HCT116 (cell line): ENCODE results near the gene GLDC. TPM values are rescaled to one million over a fixed set of nuclear protein-coding genes. Genes with fewer than 3 reads are reported as not detected.

Source experiments
- ATAC-seq: fragments of 200-7000 bp; cut with Tn5 transposase; 2 replicates; pipeline ENCODE4 v1.9.1; 2020; ENCODE audit warnings: mild to moderate bottlenecking, moderate library complexity
- BruUV-seq: library from RNA; stranded (reverse); fragments of 400-500 nt; replicated peaks from 2 replicates; lab custom pipeline; 2021; lab: Mats Ljungman, UMichigan
- CTCF ChIA-PET: fragments of 300-600 bp; sonication (Branson Sonifier 250); formaldehyde crosslinking; loops from one replicate; lab custom pipeline; 2021; ENCODE audit warnings: antibody characterized with exemption; lab: Charles Lee
- POLR2A ChIA-PET: fragments of 300-600, 350-600 bp; sonication (Branson Sonifier 250); formaldehyde crosslinking; loops from one replicate; lab custom pipeline; 2021; ENCODE audit warnings: antibody characterized with exemption; lab: Charles Lee
- RAD21 ChIA-PET, 2 experiments: fragments of 300-600 bp; sonication (Branson Sonifier 250); formaldehyde crosslinking; loops; one replicate each; lab custom pipeline; 2023; ENCODE audit warnings: low total read pairs in 2 of 2; ENCODE audit not compliant: uncharacterized antibody in 2 of 2, unreplicated experiment in 2 of 2, low non-redundant PET in 1 of 2; lab: Charles Lee
- DNase-seq: peaks from one replicate; pipeline ENCODE4 v3.0.0-alpha.2; 2010; ENCODE audit warnings: low read depth, low spot score
- H2AFZ ChIP-seq: fragments of 200-600 bp; shearing (Covaris generic), sonication (generic); 2 replicates; pipeline ENCODE4 v1.6.1; 2017; ENCODE audit warnings: low read depth, mixed run types, mixed read lengths, antibody characterized with exemption, low read length; ENCODE audit not compliant: poor library complexity, severe bottlenecking
- H3K27ac ChIP-seq: 2 replicates; pipeline ENCODE4 v1.5.1; 2012; ENCODE audit warnings: low read depth, low read length
- H3K27me3 ChIP-seq: fragments of 200-600 bp; sonication (generic); 2 replicates; pipeline ENCODE4 v1.6.1; 2016; ENCODE audit warnings: mixed run types, low read length, mixed read lengths; ENCODE audit not compliant: insufficient read depth
- H3K36me3 ChIP-seq, 2 experiments: fragments of 200-500 bp in 1 of 2; fragments of 200-600 bp in 1 of 2; sonication (Bioruptor generic) in 1 of 2; sonication (generic) in 1 of 2; 2 replicates each; pipeline versions ENCODE4 v1.5.1 to v1.6.1; 2014 to 2016; ENCODE audit warnings: low read length in 2 of 2, inconsistent platforms in 1 of 2, mixed read lengths in 1 of 2, mixed run types in 1 of 2; ENCODE audit not compliant: insufficient read depth in 2 of 2, control insufficient read depth in 1 of 2
- H3K4me1 ChIP-seq, 2 experiments: fragments of 200-600 bp in 1 of 2; sonication (generic) in 1 of 2; 2 replicates each; pipeline versions ENCODE4 v1.5.1 to v1.6.1; 2012 to 2017; ENCODE audit warnings: low read length in 2 of 2, inconsistent platforms in 1 of 2, mild to moderate bottlenecking in 1 of 2, mixed read lengths in 1 of 2, mixed run types in 1 of 2, moderate library complexity in 1 of 2; ENCODE audit not compliant: insufficient read depth in 2 of 2, control insufficient read depth in 1 of 2
- H3K4me2 ChIP-seq: fragments of 200-600 bp; sonication (generic); 2 replicates; pipeline ENCODE4 v1.6.1; 2017; ENCODE audit warnings: mixed run types, low read length, mixed read lengths
- H3K4me3 ChIP-seq, 2 experiments: fragments of 200-600 bp in 1 of 2; sonication (generic) in 1 of 2; replicated peaks in 1 of 2; 2 replicates each; pipeline ENCODE4 v1.5.1; 2011 to 2016; ENCODE audit warnings: low read length in 2 of 2, control low read depth in 1 of 2, low read depth in 1 of 2, mild to moderate bottlenecking in 1 of 2, mixed read lengths in 1 of 2, mixed run types in 1 of 2
- H3K79me2 ChIP-seq: fragments of 200-600 bp; sonication (generic); 2 replicates; pipeline ENCODE4 v1.6.1; 2017; ENCODE audit warnings: mild to moderate bottlenecking, mixed run types, low read length, moderate library complexity, mixed read lengths; ENCODE audit not compliant: insufficient read depth
- H3K9ac ChIP-seq: fragments of 200-600 bp; sonication (generic); 2 replicates; pipeline ENCODE4 v1.6.1; 2016; ENCODE audit warnings: low read length, mixed read lengths
- H3K9me2 ChIP-seq: fragments of 200-600 bp; sonication (generic), shearing (Covaris generic); 2 replicates; pipeline ENCODE4 v1.6.1; 2017; ENCODE audit warnings: mixed run types, mild to moderate bottlenecking, moderate library complexity; ENCODE audit not compliant: insufficient read depth
- H3K9me3 ChIP-seq, 2 experiments: fragments of 200-500 bp in 1 of 2; fragments of 200-600 bp in 1 of 2; sonication (Bioruptor generic) in 1 of 2; sonication (generic) in 1 of 2; 2 replicates each; pipeline ENCODE4 v1.6.1; 2014 to 2017; ENCODE audit warnings: low read length in 2 of 2, mixed read lengths in 2 of 2, inconsistent platforms in 1 of 2, low read depth in 1 of 2, mild to moderate bottlenecking in 1 of 2, mixed run types in 1 of 2, moderate library complexity in 1 of 2; ENCODE audit not compliant: control insufficient read depth in 1 of 2, insufficient read depth in 1 of 2
- H4K20me1 ChIP-seq: fragments of 200-600 bp; sonication (generic), shearing (Covaris generic); 2 replicates; pipeline ENCODE4 v1.6.1; 2017; ENCODE audit warnings: mixed run types, mild to moderate bottlenecking, moderate library complexity; ENCODE audit not compliant: insufficient read depth
- CEBPB ChIP-seq: IDR thresholded peaks from 2 replicates; pipeline ENCODE4 v1.6.1; 2012; ENCODE audit warnings: low read depth
- EGR1 ChIP-seq: IDR thresholded peaks from 2 replicates; pipeline ENCODE4 v1.6.1; 2012; ENCODE audit warnings: low read depth
- EZH2 ChIP-seq: fragments of 200-600 bp; sonication (generic); IDR thresholded peaks from 2 replicates; pipeline ENCODE4 v1.6.1; 2017; ENCODE audit warnings: antibody characterized with exemption, mixed run types
- EZH2phosphoT487 ChIP-seq: fragments of 200-600 bp; IDR thresholded peaks from 2 replicates; pipeline ENCODE4 v1.6.1; 2018; ENCODE audit warnings: antibody characterized with exemption, borderline replicate concordance
- FOSL1 ChIP-seq: IDR thresholded peaks from 2 replicates; pipeline ENCODE4 v1.6.1; 2012; ENCODE audit warnings: low read depth
- JUND ChIP-seq: IDR thresholded peaks from 2 replicates; pipeline ENCODE4 v1.6.1; 2012
- MAX ChIP-seq: IDR thresholded peaks from 2 replicates; pipeline ENCODE4 v1.6.1; 2012
- POLR2A ChIP-seq: IDR thresholded peaks from 2 replicates; pipeline ENCODE4 v1.7.0; 2011; ENCODE audit warnings: borderline replicate concordance; ENCODE audit not compliant: insufficient read depth, insufficient read length; ENCODE audit errors: extremely low read depth
- REST ChIP-seq: IDR thresholded peaks from 2 replicates; pipeline ENCODE4 v1.6.1; 2012; ENCODE audit warnings: low read depth
- SIN3A ChIP-seq: IDR thresholded peaks from 2 replicates; pipeline ENCODE4 v1.6.1; 2012; ENCODE audit warnings: low read depth
- SP1 ChIP-seq: IDR thresholded peaks from 2 replicates; pipeline ENCODE4 v1.6.1; 2012; ENCODE audit warnings: low read depth
- SRF ChIP-seq: IDR thresholded peaks from 2 replicates; pipeline ENCODE4 v1.6.1; 2012; ENCODE audit warnings: low read depth
- YY1 ChIP-seq: IDR thresholded peaks from 2 replicates; pipeline ENCODE4 v1.6.1; 2011; ENCODE audit warnings: low read length, low read depth, moderate library complexity, mild to moderate bottlenecking; ENCODE audit not compliant: insufficient replicate concordance; ENCODE audit errors: extremely low read depth
- ZBTB33 ChIP-seq: IDR thresholded peaks from 2 replicates; pipeline ENCODE4 v1.6.1; 2011; ENCODE audit warnings: mild to moderate bottlenecking, low read length, moderate library complexity; ENCODE audit not compliant: insufficient replicate concordance; ENCODE audit errors: extremely low read depth
- ZNF274 ChIP-seq: fragments of 200-500 bp; sonication (Bioruptor generic); IDR thresholded peaks from 2 replicates; pipeline ENCODE4 v1.6.1; 2014; ENCODE audit warnings: mild to moderate bottlenecking, low read depth, low read length, inconsistent platforms
- intact Hi-C: fragments of 100-400 bp; cut with micrococcal nuclease; formaldehyde crosslinking; loops from 2 replicates; pipeline ENCODE4 v1.10.0; 2022
- total RNA-seq: library from RNA; stranded (reverse); gene quantifications from one replicate; pipeline ENCODE4 v1.2.1, GENCODE V29; 2021; ENCODE audit not compliant: unreplicated experiment

GLDC gene
- total RNA-seq, 1 experiment from 2014 or later, result 4.9 TPM

GRCh38 chr9:6633378-6633777, 12.2 kb downstream of the GLDC start:
- no peaks in the 10 kb centered on the region for H3K4me1 ChIP-seq
- peaks cover 7% of the 10 kb centered on the region; the same call in 1 of the 2 replicates for H3K27me3 ChIP-seq
- H3K9ac ChIP-seq, result no peak overlapping the region
- intact Hi-C loops, result no loop called here
- DNase-seq (no peak), ATAC-seq (no peak)
- ChIA-PET POLR2A (no interaction called here), RAD21 (no interaction called here), CTCF (no interaction called here)
- H3K9me3 ChIP-seq, result no peaks in the 10 kb centered on the region
- BruUV-seq, result no TSS peak
- no peaks in the 10 kb centered on the region for H3K79me2 ChIP-seq
- H2AFZ ChIP-seq, result no peak overlapping the region
- H4K20me1 ChIP-seq, result no peaks in the 10 kb centered on the region
- no peaks in the 10 kb centered on the region for H3K36me3 ChIP-seq
- no peak overlapping the region for H3K4me2 ChIP-seq
- TF ChIP-seq EGR1 (no peak), JUND (no peak), SP1 (no peak), SIN3A (no peak), SRF (no peak)
- H3K27ac ChIP-seq, result no peak overlapping the region
- no peaks in the 10 kb centered on the region for H3K9me2 ChIP-seq
- H3K4me3 ChIP-seq, result no peak overlapping the region

GRCh38 chr9:6632516-6633183, 12.9 kb downstream of the GLDC start:
- POLR2A ChIA-PET, result no interaction called here
- H3K4me2 ChIP-seq, result no peak overlapping the region
- ATAC-seq (no peak), DNase-seq (no peak)
- RAD21 ChIA-PET, result no interaction called here
- BruUV-seq, result no TSS peak
- no peak overlapping the region for H2AFZ ChIP-seq
- CTCF ChIA-PET, result no interaction called here
- no peaks in the 10 kb centered on the region for H3K4me1 ChIP-seq
- H4K20me1 ChIP-seq, result no peaks in the 10 kb centered on the region
- no peak overlapping the region for H3K9ac ChIP-seq
- intact Hi-C loops, result no loop called here
- H3K27ac ChIP-seq, result no peak overlapping the region
- H3K9me3 ChIP-seq, result no peaks in the 10 kb centered on the region
- peaks cover 7% of the 10 kb centered on the region; the same call in 1 of the 2 replicates for H3K27me3 ChIP-seq
- H3K4me3 ChIP-seq, result no peak overlapping the region
- no peaks in the 10 kb centered on the region for H3K79me2 ChIP-seq
- H3K9me2 ChIP-seq, result no peaks in the 10 kb centered on the region
- no peaks in the 10 kb centered on the region for H3K36me3 ChIP-seq
- no peak for TF ChIP-seq EZH2phosphoT487
- no peak for TF ChIP-seq ZNF274
- no peak for TF ChIP-seq FOSL1
- TF ChIP-seq MAX, result no peak
- TF ChIP-seq EZH2, result no peak
- no peak for TF ChIP-seq POLR2A
- TF ChIP-seq YY1, result no peak
- TF ChIP-seq ZBTB33, result no peak
- no peak for TF ChIP-seq REST
- no peak for TF ChIP-seq CEBPB
